GM13977 (cell line): ENCODE measurements around the gene CEP162.
"Not testable (repeated sequence)": the region's sequence is repeated elsewhere in the genome, so short reads cannot be mapped to it uniquely, and the experiment has no call there.

Experiments
- DNase-seq: peaks from one replicate; pipeline ENCODE4 v3.0.0; 2012; ENCODE audit warnings: low spot score
- in situ Hi-C: fragments of 300-500 bp; cut with MboI; formaldehyde crosslinking; loops from one replicate; pipeline ENCODE4 v1.12.0; 2022; ENCODE audit warnings: low sequenced_read_pairs, low pct_unique_long_range_greater_than_20kb, mixed read lengths, inconsistent platforms; ENCODE audit not compliant: unreplicated experiment
- TF ChIP-seq, protein P1 (sequence below): IDR thresholded peaks from 2 replicates; pipeline ENCODE4 v1.5.1; 2012; ENCODE audit warnings: mild to moderate bottlenecking, control low read depth; ENCODE audit not compliant: insufficient read depth; ENCODE audit errors: extremely low read depth, missing control alignments

CEP162 gene

DNA sequence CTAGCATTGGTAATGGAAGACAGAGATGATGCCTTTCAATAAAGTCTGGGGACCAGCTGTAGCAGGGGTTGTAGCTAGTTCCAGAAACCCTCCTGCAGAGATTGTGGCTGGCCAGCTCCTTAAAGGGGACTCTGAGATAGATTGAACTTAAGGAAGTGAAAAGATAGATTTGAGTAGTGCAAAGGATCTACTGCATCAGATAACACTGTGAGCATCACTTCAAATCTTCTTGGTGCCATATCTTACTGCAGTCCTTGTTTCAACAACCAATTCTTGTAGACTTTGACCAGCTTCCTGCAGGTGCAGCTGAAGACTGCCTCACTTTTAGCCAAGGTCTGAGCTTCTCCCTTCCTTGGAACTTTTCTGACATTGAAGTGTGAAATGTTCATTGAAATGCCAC, 14.8 kb upstream of the CEP162 start:
- no peak for DNase-seq
- TF ChIP-seq, protein P1, sequence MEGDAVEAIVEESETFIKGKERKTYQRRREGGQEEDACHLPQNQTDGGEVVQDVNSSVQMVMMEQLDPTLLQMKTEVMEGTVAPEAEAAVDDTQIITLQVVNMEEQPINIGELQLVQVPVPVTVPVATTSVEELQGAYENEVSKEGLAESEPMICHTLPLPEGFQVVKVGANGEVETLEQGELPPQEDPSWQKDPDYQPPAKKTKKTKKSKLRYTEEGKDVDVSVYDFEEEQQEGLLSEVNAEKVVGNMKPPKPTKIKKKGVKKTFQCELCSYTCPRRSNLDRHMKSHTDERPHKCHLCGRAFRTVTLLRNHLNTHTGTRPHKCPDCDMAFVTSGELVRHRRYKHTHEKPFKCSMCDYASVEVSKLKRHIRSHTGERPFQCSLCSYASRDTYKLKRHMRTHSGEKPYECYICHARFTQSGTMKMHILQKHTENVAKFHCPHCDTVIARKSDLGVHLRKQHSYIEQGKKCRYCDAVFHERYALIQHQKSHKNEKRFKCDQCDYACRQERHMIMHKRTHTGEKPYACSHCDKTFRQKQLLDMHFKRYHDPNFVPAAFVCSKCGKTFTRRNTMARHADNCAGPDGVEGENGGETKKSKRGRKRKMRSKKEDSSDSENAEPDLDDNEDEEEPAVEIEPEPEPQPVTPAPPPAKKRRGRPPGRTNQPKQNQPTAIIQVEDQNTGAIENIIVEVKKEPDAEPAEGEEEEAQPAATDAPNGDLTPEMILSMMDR: no peak
- in situ Hi-C loops: no loop called here

DNA sequence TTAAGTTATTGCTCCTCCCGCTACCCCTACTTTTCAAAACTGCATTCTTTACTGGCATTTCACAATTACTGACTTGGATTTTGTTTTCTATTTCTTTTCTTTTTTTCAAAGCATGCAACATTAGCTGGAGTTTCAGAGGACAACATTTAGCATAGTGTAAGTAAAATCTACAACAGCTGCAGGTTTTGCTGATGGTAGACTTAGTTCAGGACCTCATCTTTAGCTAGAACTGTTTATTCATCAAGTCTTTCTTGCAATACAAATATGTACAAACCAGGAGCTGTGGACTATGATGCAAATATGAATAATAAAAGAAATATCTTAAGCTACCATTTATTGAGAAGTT, 728 bp upstream of the CEP162 start:
- DNase-seq: no peak
- in situ Hi-C loops: loop anchor here (10.0 kb wide), 1 partner anchor 343 kb away; no protein-coding TSS in a partner anchor

DNA sequence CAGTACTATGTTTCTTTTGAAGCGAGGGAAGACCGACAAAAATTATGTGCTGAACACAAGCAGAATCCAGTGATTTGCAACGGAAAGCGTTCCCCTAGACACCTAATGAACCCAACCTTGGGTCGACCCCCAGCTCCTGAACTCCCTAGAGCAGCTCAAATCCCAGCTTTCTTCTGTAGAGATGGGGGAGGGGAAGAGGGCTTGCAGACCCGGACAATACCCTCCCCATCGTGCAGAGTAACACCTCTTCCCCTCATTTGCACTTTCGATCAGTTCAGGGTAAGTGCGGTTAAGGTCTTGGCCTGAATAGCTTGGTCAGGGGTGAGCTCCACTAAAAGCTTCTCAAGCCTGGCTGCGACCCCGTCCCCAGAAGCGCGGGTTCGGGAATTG, 404 bp downstream of the CEP162 start:
- TF ChIP-seq, protein P1: no peak
- DNase-seq: no peak
- in situ Hi-C loops: loop anchor here (10.0 kb wide), 1 partner anchor 342 kb away; no protein-coding TSS in a partner anchor

More for the DNA sequence above, 728 bp upstream of the CEP162 start:
- TF ChIP-seq, protein P1: no peak

DNA sequence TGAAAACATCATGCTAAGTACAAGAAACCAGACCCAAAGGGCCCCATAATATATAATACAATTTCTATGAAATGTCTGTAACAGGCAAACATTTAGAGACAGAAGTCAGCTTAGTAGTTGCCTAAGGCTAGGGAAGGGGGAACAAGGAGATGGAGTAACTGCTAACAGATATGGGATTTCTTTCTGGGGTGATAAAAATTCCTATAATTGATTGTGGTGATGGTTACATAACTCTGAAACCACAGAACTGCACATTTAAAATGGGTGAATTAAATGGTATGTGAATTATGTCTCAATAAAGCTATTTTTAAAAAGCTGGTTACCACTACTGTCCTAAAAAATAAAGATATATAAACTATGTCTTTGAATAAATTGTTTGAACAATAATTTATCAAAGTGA, 3.2 kb downstream of the CEP162 start:
- in situ Hi-C loops: loop anchor here (10.0 kb wide), 1 partner anchor 339 kb away; no protein-coding TSS in a partner anchor
- no peak for DNase-seq
- TF ChIP-seq, protein P1: no peak

DNA sequence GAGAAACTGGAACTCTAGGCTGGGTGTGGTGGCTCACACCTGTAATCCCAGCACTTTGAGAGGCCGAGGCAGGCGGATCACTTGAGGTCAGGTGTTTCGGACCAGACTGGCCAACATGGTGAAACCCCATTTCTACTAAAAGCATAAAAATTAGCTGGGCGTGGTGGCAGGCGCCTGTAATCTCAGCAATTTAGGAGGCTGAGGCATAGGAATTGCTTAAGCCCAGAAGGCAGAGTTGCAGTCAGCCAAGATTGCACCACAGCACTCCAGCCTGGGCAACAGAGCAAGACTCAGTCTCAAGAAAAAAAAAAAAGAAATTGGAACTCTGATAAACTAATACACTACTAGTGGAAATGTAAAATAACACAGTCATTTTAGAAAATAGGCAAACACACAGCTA, 3.8 kb downstream of the CEP162 start:
- in situ Hi-C loops: loop anchor here (10.0 kb wide), 1 partner anchor 339 kb away; no protein-coding TSS in a partner anchor
- not testable (repeated sequence) for DNase-seq

DNA sequence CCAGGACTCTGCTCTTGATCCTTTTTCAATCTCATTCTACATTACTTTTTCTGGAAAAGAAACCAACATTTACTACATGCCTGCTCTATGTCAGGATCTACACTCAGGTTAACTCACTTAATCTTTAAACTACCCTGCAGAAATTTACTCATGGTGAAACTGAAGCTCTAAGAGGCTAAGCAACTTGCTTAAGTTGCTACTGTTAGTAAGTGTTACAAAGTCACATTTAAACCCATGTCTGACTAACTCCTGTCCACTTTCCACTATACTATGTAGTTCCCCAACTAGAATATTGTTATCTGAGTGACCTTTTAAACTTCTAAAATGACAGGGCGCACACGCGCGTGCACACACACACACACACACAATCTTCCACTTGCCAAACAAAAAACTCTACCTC, 5.0 kb downstream of the CEP162 start:
- in situ Hi-C loops: loop anchor here (10.0 kb wide), 1 partner anchor 338 kb away; no protein-coding TSS in a partner anchor
- TF ChIP-seq, protein P1: no peak
- no peak for DNase-seq

DNA sequence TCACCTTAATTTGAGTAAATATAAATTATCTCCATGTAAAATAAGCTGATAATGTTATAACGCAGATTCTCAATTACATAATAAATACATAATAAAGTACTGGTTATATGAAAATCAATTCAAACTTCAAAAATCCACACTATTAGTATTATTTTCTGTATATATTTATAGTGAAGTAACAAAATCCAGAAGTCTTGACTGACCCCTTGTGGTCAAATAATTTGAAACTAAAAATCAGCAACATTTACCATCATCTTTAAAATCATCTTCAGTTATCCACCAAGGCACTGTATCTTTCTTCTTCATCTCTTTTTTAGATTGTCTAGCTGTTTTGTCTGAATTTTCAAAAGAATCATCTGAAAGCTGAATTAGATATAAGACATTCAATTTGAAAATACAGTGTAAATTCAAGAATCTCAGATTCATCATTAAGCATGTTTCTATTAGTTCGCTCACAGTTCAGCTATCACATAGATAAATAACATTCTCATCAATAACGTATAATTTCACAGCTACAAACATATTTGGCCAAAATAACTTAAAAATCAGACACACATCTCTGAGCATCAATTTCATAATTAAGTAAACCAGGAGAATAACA, 6.5 kb downstream of the CEP162 start:
- DNase-seq: no peak
- TF ChIP-seq, protein P1: peak; percentile 45
- in situ Hi-C loops: loop anchor here (10.0 kb wide), 1 partner anchor 336 kb away; no protein-coding TSS in a partner anchor
